OCI-LY1 (cell line): Measurements from ENCODE around the gene PPP1CA.
A peak's percentile ranks its signal among the peaks of the same experiment; 100 is the strongest.

Experiments
- H2AFZ ChIP-seq: fragments of 200-600 bp; sonication (generic), shearing (Covaris generic); 2 replicates; pipeline ENCODE4 v1.6.0; 2014; ENCODE audit warnings: antibody characterized with exemption, mild to moderate bottlenecking, low read length
- H3F3A ChIP-seq: fragments of 200-600 bp; sonication (generic), shearing (Covaris generic); 2 replicates; pipeline ENCODE4 v1.6.0; 2014; ENCODE audit warnings: mild to moderate bottlenecking, antibody characterized with exemption, low read length, moderate library complexity; ENCODE audit not compliant: insufficient read depth
- H3K27ac ChIP-seq: fragments of 200-600 bp; sonication (generic); 2 replicates; pipeline ENCODE4 v1.5.1; 2014; ENCODE audit warnings: low read length, mixed run types, mild to moderate bottlenecking, low read depth; ENCODE audit not compliant: poor library complexity, severe bottlenecking
- H3K27me3 ChIP-seq: fragments of 200-600 bp; sonication (generic); 2 replicates; pipeline ENCODE4 v1.6.0; 2014; ENCODE audit warnings: antibody characterized with exemption, mild to moderate bottlenecking, low read length, moderate library complexity; ENCODE audit not compliant: insufficient read depth
- H3K36me3 ChIP-seq: fragments of 200-600 bp; sonication (generic); 2 replicates; pipeline ENCODE4 v1.6.1; 2014; ENCODE audit warnings: mild to moderate bottlenecking, antibody characterized with exemption, low read length, moderate library complexity, mixed read lengths; ENCODE audit not compliant: insufficient read depth
- H3K4me1 ChIP-seq: fragments of 200-600 bp; sonication (generic); 2 replicates; pipeline ENCODE4 v1.5.1; 2014; ENCODE audit warnings: mild to moderate bottlenecking, low read length, moderate library complexity; ENCODE audit not compliant: insufficient read depth, severe bottlenecking
- H3K4me2 ChIP-seq: fragments of 200-600 bp; sonication (generic), shearing (Covaris generic); 2 replicates; pipeline ENCODE4 v1.6.1; 2014; ENCODE audit warnings: low read length
- H3K4me3 ChIP-seq: fragments of 200-600 bp; sonication (generic); 2 replicates; pipeline ENCODE4 v1.5.1; 2014; ENCODE audit warnings: low read length, low read depth, mild to moderate bottlenecking, mixed read lengths; ENCODE audit not compliant: poor library complexity, severe bottlenecking
- H3K79me2 ChIP-seq: fragments of 200-600 bp; shearing (Covaris generic); 2 replicates; pipeline ENCODE4 v1.6.1; 2016; ENCODE audit warnings: mixed run types, low read length, mixed read lengths; ENCODE audit not compliant: insufficient read depth
- H3K9ac ChIP-seq: fragments of 200-600 bp; sonication (generic), shearing (Covaris generic); 2 replicates; pipeline ENCODE4 v1.6.1; 2014; ENCODE audit warnings: mild to moderate bottlenecking, low read length, mixed read lengths
- H3K9me2 ChIP-seq: fragments of 200-600 bp; sonication (generic), shearing (Covaris generic); 2 replicates; pipeline ENCODE4 v1.6.1; 2014; ENCODE audit warnings: low read depth, mild to moderate bottlenecking, low read length, mixed read lengths
- H3K9me3 ChIP-seq: fragments of 200-600 bp; shearing (Covaris generic); 2 replicates; pipeline ENCODE4 v1.6.1; 2014; ENCODE audit warnings: low read length, mixed read lengths
- H4K20me1 ChIP-seq: fragments of 200-600 bp; sonication (generic), shearing (Covaris generic); 2 replicates; pipeline ENCODE4 v1.6.0; 2016; ENCODE audit warnings: mild to moderate bottlenecking, low read length; ENCODE audit not compliant: insufficient read depth
- CTCF ChIP-seq: fragments of 200-600 bp; sonication (generic), shearing (Covaris generic); IDR thresholded peaks from 2 replicates; pipeline ENCODE4 v1.5.1; 2017; ENCODE audit warnings: mild to moderate bottlenecking, antibody characterized with exemption, low read length, moderate library complexity, mixed read lengths
- EZH2 ChIP-seq: fragments of 200-600 bp; sonication (generic), shearing (Covaris generic); IDR thresholded peaks from 2 replicates; pipeline ENCODE4 v1.8.0; 2017; ENCODE audit warnings: borderline replicate concordance, mixed run types, mild to moderate bottlenecking, antibody characterized with exemption, low read length, moderate library complexity, mixed read lengths

The PPP1CA gene

DNA sequence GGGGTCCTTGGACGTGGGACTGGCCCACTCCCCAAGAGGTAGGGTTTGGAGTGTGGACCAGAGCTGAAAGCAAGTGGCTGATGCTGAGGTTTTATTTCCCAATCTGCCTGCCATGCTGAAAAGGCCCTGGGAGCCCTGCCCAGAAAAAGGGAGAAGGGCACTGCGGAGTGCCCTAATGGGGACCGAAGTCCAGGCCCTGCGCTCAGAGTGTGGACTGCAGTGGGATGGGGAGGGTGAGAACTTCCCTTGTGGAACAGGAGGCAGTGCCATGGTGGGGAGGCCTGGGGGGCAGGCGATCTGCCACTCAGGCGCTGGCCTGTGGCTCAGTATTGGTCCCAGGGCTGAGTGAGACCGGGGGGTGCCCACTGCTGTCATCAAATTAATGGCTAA is 46.6 kb upstream of the PPP1CA start:
- Histone ChIP-seq H3F3A (no peaks in the 10 kb centered on the region), H3K4me3 (no peak overlapping the region), H3K27ac (no peak overlapping the region), H3K9ac (no peak overlapping the region), H2AFZ (no peak overlapping the region), H4K20me1 (no peaks in the 10 kb centered on the region), H3K79me2 (no peaks in the 10 kb centered on the region), H3K9me3 (no peaks in the 10 kb centered on the region), H3K4me2 (no peak overlapping the region), H3K36me3 (no peaks in the 10 kb centered on the region), H3K27me3 (no peaks in the 10 kb centered on the region), H3K9me2 (no peaks in the 10 kb centered on the region), H3K4me1 (peaks cover 62% of the 10 kb centered on the region)
- TF ChIP-seq CTCF (no peak), EZH2 (no peak)

- H3K9ac ChIP-seq = peak overlapping the region; percentile 72; the same call in 1 of the 2 replicates
Observed at GRCh38 chr11:67445515-67445914, 43.9 kb upstream of the PPP1CA start.

DNA sequence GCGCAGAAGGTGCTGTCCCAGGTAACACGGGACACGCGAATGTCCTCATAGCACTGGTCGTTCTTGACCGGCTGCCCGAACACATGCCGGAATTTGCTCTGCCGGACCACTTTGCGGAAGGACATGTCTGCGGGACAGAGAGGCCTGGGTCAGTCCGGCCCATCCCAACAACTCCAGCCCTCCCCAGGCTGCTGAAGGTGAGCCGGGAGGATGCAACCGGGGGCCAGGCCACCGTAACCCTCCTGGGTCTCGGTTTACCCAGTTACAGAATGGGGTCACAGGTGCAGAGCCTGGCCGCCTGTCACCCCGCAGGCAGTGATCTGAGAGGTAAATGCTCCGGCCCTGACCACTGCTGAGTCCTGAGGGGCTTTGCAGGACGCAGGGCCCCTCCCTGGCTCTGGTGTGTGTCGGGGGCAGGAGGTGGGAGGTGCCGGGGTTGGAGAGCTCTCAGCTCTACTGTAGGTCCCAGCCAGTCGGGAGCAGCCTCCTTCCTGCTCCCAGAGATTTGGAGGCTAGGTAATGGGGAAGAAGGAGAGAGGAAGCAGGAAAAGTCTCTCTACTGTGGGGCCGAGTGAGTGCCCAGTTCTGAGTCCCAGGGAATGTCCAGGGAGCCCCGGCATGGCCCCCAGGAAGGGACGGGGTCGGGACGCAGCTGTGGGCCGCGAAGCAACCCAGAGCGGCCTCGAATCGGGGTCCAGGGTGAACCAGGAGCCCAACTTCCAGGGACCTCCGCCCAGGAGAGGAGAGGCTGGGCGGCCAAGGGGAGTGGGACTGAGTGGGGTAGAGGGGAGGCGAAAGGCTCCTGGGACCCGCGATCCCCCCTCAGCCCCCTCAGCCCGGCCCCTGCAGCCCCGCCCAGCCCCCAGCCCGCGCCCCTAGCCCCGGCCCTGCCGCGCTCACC is 41.1 kb upstream of the PPP1CA start:
- Histone ChIP-seq H3K79me2 (no peaks in the 10 kb centered on the region), H3K4me3 (peak overlapping the region; percentile 61), H3K27ac (peak overlapping the region; percentile 97), H3K9me2 (no peaks in the 10 kb centered on the region), H3K4me1 (peaks cover 96% of the 10 kb centered on the region), H3K9me3 (no peaks in the 10 kb centered on the region), H4K20me1 (no peaks in the 10 kb centered on the region), H3K9ac (peak overlapping the region; percentile 72), H2AFZ (no peak overlapping the region), H3K36me3 (no peaks in the 10 kb centered on the region), H3F3A (peaks cover 9% of the 10 kb centered on the region; the same call in 1 of the 2 replicates), H3K27me3 (no peaks in the 10 kb centered on the region), H3K4me2 (peak overlapping the region; percentile 89)
- TF ChIP-seq CTCF = no peak
- no peak for TF ChIP-seq EZH2

More at GRCh38 chr11:67445515-67445914, 43.9 kb upstream of the PPP1CA start:
- Histone ChIP-seq H3K27me3 (no peaks in the 10 kb centered on the region), H2AFZ (no peak overlapping the region), H3F3A (peaks cover 9% of the 10 kb centered on the region; the same call in 1 of the 2 replicates), H3K79me2 (no peaks in the 10 kb centered on the region), H4K20me1 (no peaks in the 10 kb centered on the region), H3K4me1 (peaks cover 84% of the 10 kb centered on the region), H3K4me2 (peak overlapping the region; percentile 89), H3K4me3 (peak overlapping the region; percentile 61), H3K27ac (peak overlapping the region; percentile 96), H3K9me3 (no peaks in the 10 kb centered on the region), H3K36me3 (no peaks in the 10 kb centered on the region), H3K9me2 (no peaks in the 10 kb centered on the region)
- TF ChIP-seq CTCF = no peak
